ENCODE results near the gene TMEM245. TPM values are rescaled to one million over a fixed set of nuclear protein-coding genes. Genes with fewer than 3 reads are reported as not detected.
"Not testable (repeated sequence)": the region's sequence is repeated elsewhere in the genome, so short reads cannot be mapped to it uniquely, and the experiment has no call there.

Gene TMEM245
- total RNA-seq, 1 experiment from 2014 or later, result 37.2 TPM

DNA sequence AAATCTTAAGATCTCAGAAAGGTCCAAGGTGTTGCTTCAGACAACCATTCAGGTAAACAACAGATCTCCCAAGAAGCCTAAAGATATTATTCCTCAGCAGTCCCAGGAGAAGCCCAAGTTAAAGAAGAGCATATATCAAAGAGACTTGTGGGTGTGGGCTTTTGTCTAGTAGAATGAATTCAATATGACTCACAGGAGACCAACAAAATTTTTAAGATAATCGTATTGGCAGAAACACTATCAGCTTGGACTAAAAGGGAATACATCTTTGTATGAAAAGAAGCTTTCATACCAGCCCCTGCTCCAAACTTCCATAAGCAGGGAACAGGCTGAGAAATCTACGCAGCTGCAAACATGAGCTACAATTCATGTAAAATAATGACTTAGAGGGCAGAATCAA is 116.6 kb downstream of the TMEM245 start:
- no peak for DNase-seq (ENCODE audit: low read depth)

DNA sequence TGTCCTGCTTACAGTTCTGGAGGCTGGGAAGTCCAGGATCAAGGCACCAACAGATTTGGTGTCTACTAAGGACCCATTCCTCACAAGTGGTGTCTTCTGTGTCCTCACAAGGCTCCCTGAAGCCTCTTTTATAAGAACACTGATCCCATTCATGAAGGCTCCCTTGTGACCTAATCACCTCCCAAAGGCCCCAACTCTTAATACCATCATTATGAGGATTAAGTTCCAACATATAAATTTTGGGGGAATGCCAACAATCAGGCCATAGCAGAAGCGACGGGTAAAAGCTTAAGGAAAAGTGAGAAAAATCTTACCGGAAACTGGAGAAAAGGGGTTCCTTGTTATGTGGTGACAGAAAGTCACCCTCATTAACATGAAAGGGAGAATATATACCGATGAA is 117.6 kb downstream of the TMEM245 start:
- DNase-seq (ENCODE audit: low read depth), result no peak

DNA sequence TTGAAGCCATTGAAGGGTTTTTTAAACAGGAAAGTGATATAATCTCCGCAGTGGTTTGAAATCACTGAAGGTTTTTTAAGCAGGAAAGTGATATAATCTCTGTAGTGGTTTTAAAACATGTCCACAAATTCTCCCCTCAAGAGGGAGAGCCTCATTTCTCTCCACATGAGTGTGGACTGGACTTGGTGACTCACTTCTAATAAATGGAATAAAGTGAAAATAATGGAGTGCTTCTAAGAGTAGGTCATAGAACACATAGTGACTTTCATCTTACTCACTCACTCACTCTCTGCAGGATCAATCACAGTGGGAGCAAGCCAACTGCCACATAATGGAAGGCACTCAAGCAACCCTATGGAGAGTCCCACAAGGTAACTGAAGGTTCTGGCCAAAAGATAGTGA is 118.5 kb downstream of the TMEM245 start:
- peak; percentile 92 for DNase-seq (ENCODE audit: low read depth)

DNA sequence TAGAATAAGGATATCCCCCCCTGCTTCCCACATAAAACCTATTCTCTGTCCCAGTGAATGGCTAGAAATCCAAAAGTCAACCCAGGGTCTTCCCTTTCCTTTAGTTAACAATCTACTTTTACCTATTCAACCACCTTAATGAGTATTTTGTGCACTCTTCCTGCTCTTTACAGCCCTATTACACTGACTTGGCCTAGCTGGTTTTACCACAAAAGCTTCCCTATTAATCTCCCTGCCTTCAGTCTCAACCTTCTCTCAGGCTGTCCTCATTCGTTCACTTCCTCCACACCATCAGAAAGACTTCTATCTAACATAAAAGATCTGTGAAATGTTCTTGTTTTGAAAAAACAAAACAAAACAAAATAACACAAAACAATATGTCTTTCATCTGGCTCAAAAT is 122.6 kb downstream of the TMEM245 start:
- DNase-seq (ENCODE audit: low read depth), result no peak

DNA sequence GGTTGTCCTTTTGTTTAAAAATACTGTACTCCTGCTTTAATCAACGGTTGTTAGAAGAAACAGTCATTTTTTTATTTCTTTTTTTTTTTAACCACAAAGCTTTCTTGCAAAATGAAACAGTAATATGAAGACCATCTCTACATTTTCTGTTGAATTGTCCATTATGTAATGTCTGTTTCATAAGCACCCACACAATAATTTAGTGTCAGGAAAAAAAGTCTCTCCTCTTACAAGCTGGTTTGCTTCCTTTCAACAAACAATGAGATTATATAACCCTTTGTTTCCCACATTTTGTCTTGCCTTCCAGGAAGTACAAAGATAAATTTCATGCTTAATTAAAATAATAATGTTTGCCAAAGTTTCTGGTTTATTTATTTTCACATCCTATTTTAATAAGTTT is 123.1 kb downstream of the TMEM245 start:
- no peak for DNase-seq (ENCODE audit: low read depth)

DNA sequence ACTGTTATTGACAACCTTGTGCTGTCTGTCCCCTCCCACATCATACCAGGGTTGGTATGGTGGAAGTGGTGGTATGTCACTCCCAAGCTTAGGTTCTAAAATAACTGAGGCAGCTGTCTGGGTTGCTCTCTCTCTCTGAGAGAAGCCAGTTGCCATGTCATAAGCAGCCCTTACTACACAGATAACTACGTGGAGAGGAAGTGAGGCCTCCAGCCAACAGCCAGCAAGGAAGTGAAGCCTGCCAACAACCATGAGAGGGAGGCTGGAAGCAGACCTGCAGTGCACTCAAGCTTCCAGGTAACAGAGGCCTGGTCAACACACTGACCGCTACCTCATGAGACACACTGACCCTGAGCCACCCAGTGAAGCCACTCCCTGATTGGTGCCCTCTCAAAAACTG is 125.1 kb downstream of the TMEM245 start:
- DNase-seq (ENCODE audit: low read depth), result peak; percentile 19

DNA sequence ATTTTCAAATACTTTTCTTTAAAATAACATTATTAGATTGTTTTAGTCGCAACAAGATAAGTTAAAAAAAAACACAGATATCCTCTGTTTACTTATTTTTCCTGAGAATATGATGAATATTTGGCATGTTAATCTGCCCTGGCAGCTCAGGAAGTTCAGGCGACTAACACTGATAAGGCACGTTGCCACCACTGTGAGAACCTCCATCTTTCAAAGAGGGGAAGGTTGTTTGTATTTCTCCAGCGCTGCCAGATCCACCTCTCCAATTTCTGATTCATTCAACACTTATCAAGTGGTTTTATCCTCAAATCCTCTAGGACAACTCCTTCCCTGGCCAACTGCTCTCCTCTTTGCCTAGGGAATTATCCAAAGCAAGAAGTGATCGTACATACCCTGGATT is 128.3 kb downstream of the TMEM245 start:
- DNase-seq (ENCODE audit: low read depth), result peak; percentile 19

DNA sequence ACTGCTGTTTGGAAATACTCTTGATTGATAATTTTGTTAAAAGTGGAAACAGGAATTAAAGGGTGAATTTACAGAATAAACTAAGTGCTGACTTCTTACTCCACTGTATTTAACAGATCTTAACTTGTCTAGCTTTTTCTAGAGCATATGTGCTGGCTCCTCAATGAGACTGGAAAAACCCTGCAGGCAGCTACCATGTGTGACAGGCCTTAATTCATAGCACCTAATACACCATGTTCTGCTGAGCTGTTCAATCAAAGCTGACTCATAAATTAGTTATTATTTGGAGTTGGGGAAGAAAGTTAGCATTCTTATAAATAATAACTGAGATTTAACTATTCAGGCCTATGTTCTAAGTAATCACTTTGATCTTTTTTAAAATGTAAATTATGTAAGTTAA is 135.9 kb downstream of the TMEM245 start:
- no peak for DNase-seq (ENCODE audit: low read depth)

DNA sequence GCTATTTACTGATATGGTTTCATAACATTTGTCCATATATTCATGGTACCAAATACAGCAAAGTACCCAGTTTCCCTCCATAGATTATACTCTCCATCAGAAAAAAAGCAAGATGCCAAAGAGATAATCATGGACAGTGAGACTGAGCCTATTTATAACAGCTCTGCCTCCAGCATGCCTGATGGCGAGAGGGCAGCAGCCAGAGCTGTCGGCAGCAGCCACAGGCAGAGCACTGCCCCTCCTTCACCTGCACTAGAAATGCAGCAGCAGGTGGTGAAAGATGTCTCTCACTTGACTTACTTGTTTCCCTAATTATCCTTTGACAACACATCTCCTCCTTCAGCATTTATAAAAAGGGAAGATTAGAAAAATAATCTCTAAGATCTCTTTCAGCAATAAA is 138.9 kb downstream of the TMEM245 start:
- no peak for DNase-seq (ENCODE audit: low read depth)

DNA sequence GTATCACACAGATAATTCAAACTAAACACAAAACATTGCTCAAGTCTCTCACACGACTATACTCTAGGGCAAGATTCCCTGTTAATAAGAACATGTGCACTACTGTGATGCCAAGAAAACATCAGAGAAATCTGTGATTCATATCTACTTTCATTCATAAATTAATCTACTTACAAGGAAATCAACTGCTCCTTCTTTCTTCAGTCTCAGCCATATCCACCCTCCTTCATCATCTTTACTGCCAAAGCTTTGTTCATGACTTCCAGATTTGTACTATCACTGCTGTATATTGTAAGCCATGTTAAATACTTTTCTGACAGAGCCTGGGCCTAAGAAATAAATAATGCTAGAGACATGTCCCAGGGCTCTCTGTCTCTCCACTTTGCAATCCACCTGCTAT is 141.5 kb downstream of the TMEM245 start:
- no peak for DNase-seq (ENCODE audit: low read depth)

DNA sequence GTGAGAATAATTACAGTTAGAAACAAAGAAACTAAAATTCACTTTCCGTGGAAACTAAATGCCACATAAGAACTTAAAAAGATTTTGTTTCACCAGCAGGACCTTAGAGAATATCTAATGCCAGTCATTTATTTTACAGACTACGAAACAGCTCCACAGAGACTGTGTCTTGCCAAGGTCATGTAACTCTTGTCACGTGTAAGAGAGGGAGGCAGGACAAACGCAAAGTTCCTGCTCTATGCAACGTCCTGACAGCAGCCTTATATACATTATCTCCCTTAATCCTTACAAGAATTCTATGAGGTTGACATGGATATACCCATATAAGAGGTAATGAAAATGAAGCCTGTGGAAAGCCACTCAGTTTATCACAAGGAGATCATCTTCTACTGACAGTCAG is 145.9 kb downstream of the TMEM245 start:
- DNase-seq (ENCODE audit: low read depth), result no peak

DNA sequence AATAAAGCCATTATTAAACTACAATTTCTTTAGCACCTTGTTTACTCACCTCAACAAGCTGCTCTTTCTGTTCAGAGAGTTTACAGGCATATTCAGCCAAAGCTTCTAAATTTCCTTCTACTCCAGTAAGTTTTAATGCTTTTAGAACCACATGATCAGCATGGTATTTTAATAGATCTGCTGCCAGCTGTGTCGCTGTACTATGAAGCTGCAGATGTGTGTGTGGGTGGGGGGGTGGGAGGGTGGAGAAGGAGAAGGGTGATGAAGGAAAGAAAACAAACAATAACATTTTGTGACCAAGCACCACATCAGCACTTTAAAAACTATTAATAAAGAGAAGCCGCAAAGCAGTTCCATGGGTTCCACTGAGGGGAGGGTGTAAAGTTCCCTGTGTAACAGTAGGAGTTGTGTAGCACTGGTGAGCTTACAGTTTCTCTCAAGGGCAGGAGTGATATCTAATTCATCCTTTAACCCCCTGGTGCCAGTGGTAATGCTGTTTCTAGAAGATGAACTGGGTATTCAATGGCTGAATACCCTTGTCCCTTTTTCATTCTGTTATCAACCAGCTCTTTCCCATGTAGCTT is 147.0 kb downstream of the TMEM245 start:
- no peak for DNase-seq (ENCODE audit: low read depth)

DNA sequence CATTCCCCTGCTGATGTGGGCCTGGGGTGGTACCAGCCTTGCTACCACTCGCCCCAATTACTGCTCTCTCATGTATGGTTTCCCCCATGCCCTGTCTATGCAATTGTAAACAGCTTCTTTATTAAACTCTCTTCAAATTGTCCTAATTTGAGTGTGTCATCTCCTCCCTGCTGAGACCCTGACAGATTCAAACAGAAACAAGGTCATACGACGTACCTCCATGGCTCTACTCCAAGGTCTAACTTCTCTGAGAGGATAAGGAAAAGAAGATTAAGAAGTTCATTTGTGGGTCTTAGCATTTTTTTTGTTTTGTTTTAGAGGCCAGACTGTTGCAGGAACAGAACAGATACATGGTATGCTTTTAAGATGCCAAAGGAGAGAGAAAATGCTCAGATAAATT is 147.6 kb downstream of the TMEM245 start:
- no peak for DNase-seq (ENCODE audit: low read depth)

DNA sequence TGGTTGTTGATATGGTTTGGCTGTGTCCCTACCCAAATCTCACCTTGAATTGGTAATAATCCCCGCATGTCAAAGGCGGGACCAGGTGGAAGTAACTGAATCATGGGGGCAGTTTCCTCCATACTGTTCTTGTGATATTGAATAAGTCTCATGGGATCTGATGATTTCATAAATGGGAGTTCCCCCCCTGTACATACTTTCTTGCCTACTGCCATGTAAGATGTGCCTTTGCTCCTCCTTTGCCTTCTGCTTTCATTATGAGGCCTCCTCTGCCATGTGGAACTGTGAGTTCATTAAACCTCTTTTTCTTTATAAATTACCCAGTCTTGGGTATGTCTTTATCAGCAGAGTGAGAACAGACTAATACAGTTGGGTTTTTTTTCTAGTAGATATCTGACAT is 148.4 kb downstream of the TMEM245 start:
- DNase-seq (ENCODE audit: low read depth), result not testable (repeated sequence)

DNA sequence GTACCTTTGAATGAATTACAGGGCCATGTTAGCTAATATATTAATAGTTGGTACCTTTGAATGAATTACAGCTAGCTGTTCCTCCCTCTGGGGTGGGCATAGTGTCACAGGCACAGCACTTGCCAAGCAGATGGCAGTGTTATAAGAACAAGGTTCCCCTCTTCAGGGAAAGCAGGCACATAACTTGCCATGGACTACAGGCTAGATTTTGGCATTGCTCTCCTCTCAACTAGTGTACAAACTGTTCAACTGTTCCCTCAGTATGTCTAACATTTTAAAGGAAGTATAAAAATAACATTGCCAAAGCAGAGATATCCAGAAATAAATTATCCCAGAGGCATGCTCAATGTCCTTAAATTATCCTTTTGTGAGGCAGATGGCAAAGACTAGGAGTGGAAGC is 151.8 kb downstream of the TMEM245 start:
- no peak for DNase-seq (ENCODE audit: low read depth)

Small RNA genes within 50 kb of the gene (small RNA-seq; reads per million reads assigned to genes)
- 0.14 reads per million for gene MIR32
- gene RF00019, result not detected

Other genes starting within 250 kb of the TMEM245 start
- gene ELP1, start 185.8 kb downstream of the TMEM245 start, total RNA-seq (2014; rRNA removed; shearing (Covaris generic)), result 37.2 and 47.2 TPM in 2 replicates
- 8.4 and 11.2 TPM in 2 replicates for gene ABITRAM, start 185.5 kb downstream of the TMEM245 start, total RNA-seq (2014; rRNA removed; shearing (Covaris generic))
- gene CTNNAL1, start 106.4 kb downstream of the TMEM245 start, total RNA-seq (2014; rRNA removed; shearing (Covaris generic)), result 109 and 111 TPM in 2 replicates
- not detected in 2 replicates for gene FRRS1L, start 47.3 kb upstream of the TMEM245 start, total RNA-seq (2014; rRNA removed; shearing (Covaris generic))
- 3.3 and 3.6 TPM in 2 replicates for gene EPB41L4B, start 201.1 kb upstream of the TMEM245 start, total RNA-seq (2014; rRNA removed; shearing (Covaris generic))